ENCODE data around the gene CUEDC1. TPM values are rescaled to one million over a fixed set of nuclear protein-coding genes. Genes with fewer than 3 reads are reported as not detected.
A peak's percentile ranks its signal among the peaks of the same experiment; 100 is the strongest.

The CUEDC1 gene
- total RNA-seq, 3 donors from 2014 or later = 13.0 to 18.0 (median 14.5) TPM

DNA sequence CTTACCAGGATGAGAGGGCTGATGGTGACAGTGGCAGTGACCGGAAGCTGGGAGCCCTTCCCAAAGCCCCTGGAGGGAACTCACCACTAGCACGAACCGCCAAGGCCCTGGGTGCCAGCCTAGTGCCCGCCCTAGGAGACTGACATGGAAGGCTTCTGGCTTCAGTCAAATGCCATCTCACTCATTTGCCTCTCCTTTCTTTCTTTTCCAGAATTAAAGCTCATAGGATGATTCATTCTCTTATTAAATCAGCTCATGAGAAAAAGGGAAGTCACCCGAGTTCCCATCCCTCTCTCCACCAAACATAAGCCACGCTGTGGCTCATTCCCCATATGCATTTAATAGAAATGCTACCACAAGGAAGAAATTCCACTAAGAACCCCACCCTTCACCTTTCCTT is 12.1 kb downstream of the CUEDC1 start:
- Histone ChIP-seq H3K27ac (no peak overlapping the region), H3K27me3 (no peaks in the 10 kb centered on the region), H3K36me3 (no peaks in the 10 kb centered on the region), H3K4me3 (no peak overlapping the region), H3K9me3 (no peaks in the 10 kb centered on the region), H3K4me1 (peaks cover 10 to 18% of the 10 kb centered on the region in 2 donors)
- intact Hi-C loops (cut with DNase I; ENCODE audit: low total_unique reads) = no loop called here
- no peak for DNase-seq (ENCODE audit: low spot score in 2 of 2)
- no peak for TF ChIP-seq POLR2AphosphoS5 (IDR thresholded peaks at IDR 0.05)
- TF ChIP-seq POLR2A (IDR thresholded peaks at IDR 0.05) = no peak
- no peak for TF ChIP-seq CTCF (IDR thresholded peaks at IDR 0.05)

DNA sequence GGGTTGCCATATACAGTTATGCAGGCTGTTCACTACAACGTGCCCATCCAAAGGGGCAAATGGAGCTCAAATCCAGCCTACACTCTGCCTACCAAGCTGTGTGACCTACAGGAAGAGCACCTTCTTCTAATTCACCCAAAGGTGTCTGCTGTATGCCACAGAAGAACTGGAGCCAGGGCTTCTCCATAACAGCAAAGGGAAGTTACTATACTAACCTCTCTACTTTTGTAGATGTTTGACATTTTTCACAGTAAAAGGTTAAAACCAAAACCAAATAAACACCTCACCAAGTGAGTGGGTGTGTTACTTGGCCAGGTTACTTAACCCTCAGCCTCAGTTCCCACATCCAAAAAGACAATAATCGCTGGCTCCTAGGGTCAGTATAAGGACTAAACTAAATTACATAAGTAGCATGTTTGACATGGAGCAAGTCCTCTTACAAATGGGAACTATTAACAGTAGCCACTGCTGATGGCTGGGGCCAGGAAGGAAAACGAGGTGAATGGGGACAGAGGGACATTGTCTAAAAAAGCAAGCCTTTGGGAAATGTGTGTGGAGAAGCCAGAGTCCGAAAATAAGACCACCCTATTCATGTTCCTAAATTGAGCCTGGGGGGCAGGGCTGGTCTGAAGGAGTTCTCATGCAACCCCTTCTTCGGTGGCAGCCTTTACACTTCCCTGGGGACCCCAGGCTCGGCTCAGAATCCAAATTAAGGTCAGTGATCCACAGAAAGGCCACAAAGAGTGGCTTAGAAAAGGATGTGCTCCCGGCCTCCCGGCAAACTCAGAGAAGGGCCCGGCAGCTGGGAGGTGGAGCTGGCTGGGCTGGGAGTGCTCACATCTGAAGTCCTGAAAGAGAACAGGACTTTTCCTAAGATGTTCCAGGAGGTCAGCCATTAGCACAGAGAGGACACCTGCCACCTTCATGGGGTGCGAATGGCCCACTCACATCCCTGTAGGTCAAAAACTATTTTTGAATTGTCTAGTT is 13.5 kb downstream of the CUEDC1 start:
- intact Hi-C loops (cut with DNase I; ENCODE audit: low total_unique reads) = no loop called here
- Histone ChIP-seq H3K36me3 (no peaks in the 10 kb centered on the region), H3K9me3 (no peaks in the 10 kb centered on the region), H3K4me1 (peaks cover 8 to 16% of the 10 kb centered on the region in 2 donors), H3K27ac (peak overlapping the region; percentile 40 to 41), H3K4me3 (no peak overlapping the region), H3K27me3 (no peaks in the 10 kb centered on the region)
- DNase-seq (ENCODE audit: low spot score in 2 of 2) = no peak
- TF ChIP-seq CTCF (IDR thresholded peaks at IDR 0.05) (no peak), POLR2AphosphoS5 (IDR thresholded peaks at IDR 0.05) (no peak), POLR2A (IDR thresholded peaks at IDR 0.05) (no peak)

DNA sequence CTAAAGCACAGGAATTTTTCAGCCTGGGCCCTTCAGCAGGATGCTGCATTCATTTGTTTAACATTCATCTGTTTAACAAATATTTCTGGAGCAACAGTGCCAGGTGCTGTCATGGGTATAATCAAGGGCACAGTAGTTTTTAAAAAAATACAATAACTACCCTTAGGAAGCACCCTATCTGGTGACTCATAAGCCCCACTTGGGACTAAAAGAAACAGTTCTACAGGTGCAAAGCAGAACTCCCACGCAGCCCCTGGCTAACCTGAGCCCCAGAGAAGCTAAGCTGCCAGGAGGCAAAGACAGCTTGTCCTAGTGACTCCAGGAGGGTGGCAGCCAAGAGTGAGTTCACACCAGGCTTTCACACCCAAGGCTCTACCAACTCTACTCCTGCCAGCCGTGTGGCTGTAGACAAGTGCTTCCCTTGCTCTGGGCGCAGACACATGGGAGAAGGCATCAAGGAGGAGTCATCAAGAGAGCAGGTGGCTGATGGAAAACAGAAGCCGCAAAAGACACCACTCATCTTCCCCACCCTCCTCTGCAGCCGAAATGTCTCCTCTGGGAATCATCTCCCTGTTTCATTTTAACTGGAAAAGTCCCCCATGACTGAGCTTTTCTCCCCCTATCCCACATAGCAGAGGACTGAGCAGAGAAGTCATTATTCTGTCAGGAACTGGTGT is 14.4 kb downstream of the CUEDC1 start:
- no peak for TF ChIP-seq POLR2AphosphoS5 (IDR thresholded peaks at IDR 0.05)
- no peak for TF ChIP-seq CTCF (IDR thresholded peaks at IDR 0.05)
- TF ChIP-seq POLR2A (IDR thresholded peaks at IDR 0.05) = no peak
- Histone ChIP-seq H3K9me3 (no peaks in the 10 kb centered on the region), H3K4me3 (no peak overlapping the region), H3K27ac (peak overlapping the region; percentile 41 to 73), H3K27me3 (no peaks in the 10 kb centered on the region), H3K36me3 (no peaks in the 10 kb centered on the region), H3K4me1 (peaks cover 14 to 18% of the 10 kb centered on the region in 2 donors)
- intact Hi-C loops (cut with DNase I; ENCODE audit: low total_unique reads) = no loop called here
- peak in 1 of 2 donors; percentile 45 for DNase-seq (ENCODE audit: low spot score in 2 of 2)

DNA sequence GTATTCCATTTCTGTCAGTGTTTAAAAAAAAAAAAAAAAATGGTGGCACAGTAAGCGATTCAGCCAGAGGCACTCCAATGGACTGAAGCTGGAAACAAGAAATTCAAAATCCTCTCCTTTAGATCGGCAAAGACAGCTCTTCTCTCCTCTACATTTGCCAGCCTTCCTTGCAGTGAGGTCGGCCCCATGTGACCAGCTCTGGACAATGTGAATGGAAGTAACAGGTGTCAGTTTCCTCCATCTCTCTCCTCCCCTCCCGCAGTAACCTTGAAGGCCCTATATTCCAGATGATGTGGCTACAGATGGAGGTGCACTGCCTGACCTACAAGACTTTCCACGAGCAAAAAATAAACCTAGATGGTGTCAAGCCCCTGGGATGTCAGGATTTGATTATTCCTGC is 15.0 kb downstream of the CUEDC1 start:
- Histone ChIP-seq H3K27ac (peak overlapping the region; percentile 41 to 73), H3K9me3 (no peaks in the 10 kb centered on the region), H3K4me1 (peaks cover 16 to 23% of the 10 kb centered on the region in 2 donors), H3K4me3 (no peak overlapping the region), H3K36me3 (no peaks in the 10 kb centered on the region), H3K27me3 (no peaks in the 10 kb centered on the region)
- intact Hi-C loops (cut with DNase I; ENCODE audit: low total_unique reads) = no loop called here
- DNase-seq (ENCODE audit: low spot score in 2 of 2) = no peak
- TF ChIP-seq POLR2A (IDR thresholded peaks at IDR 0.05) = no peak
- no peak for TF ChIP-seq CTCF (IDR thresholded peaks at IDR 0.05)
- TF ChIP-seq POLR2AphosphoS5 (IDR thresholded peaks at IDR 0.05) = no peak

- Histone ChIP-seq H3K27ac (peak overlapping the region; percentile 41 to 62), H3K27me3 (no peaks in the 10 kb centered on the region), H3K4me3 (no peak overlapping the region), H3K4me1 (peaks cover 16 to 23% of the 10 kb centered on the region in 2 donors), H3K36me3 (no peaks in the 10 kb centered on the region), H3K9me3 (no peaks in the 10 kb centered on the region)
- intact Hi-C loops (cut with DNase I; ENCODE audit: low total_unique reads) = no loop called here
- no peak for DNase-seq (ENCODE audit: low spot score in 2 of 2)
- TF ChIP-seq CTCF (IDR thresholded peaks at IDR 0.05) (no peak), POLR2A (IDR thresholded peaks at IDR 0.05) (no peak), POLR2AphosphoS5 (IDR thresholded peaks at IDR 0.05) (no peak)
Observed at GRCh38 chr17:57939797-57940196, 15.4 kb downstream of the CUEDC1 start.
